ENCODE results near the gene INTU. TPM values are rescaled to one million over a fixed set of nuclear protein-coding genes. Genes with fewer than 3 reads are reported as not detected.

The INTU gene
- total RNA-seq, 1 experiment from 2014 or later: 3.7 TPM

GRCh38 chr4:127622921-127623796 lies 9.6 kb upstream of the INTU start:
- CTCF ChIA-PET: interaction anchor here (1.5 kb wide), 1 partner anchor 110 kb away, joined by 3 read pairs; no protein-coding TSS in a partner anchor
- TF ChIP-seq CTCF (IDR thresholded peaks at IDR 0.05) (peak; percentile 59), REST (IDR thresholded peaks at IDR 0.05; ENCODE audit: insufficient read depth in 1 of 2, low read depth in 2 of 2, low read length in 1 of 2) (no peak), POLR2AphosphoS5 (IDR thresholded peaks at IDR 0.05; ENCODE audit: low read depth, low read length) (no peak)

GRCh38 chr4:127623797-127624083 lies 9.0 kb upstream of the INTU start:
- H3K27me3 ChIP-seq (ENCODE audit: control insufficient read depth, insufficient read depth, low read length): peaks cover 3% of the 10 kb centered on the region; the same call in 1 of the 2 replicates
- no TSS peak for BruUV-seq (replicated peaks)
- H3K4me1 ChIP-seq (ENCODE audit: control insufficient read depth, insufficient read depth, low read length): no peaks in the 10 kb centered on the region
- intact Hi-C loops (cut with micrococcal nuclease; ENCODE audit: unreplicated experiment): no loop called here
- no peaks in the 10 kb centered on the region for H3K36me3 ChIP-seq (ENCODE audit: control insufficient read depth, insufficient read depth, low read length)
- ChIA-PET POLR2A (no interaction called here), CTCF (interaction anchor here (0.7 to 1.5 kb wide), 2 partner anchors 109 to 139 kb away, joined by 3 to 4 read pairs; no protein-coding TSS in a partner anchor)
- DNase-seq (ENCODE audit: low read depth, low spot score): no peak
- in situ Hi-C loops (cut with HindIII; ENCODE audit: low pct_unique_long_range_greater_than_20kb, low sequenced_read_pairs): no loop called here
- H3K4me3 ChIP-seq (ENCODE audit: low read depth in 2 of 2, low read length in 2 of 2): peak overlapping the region; percentile 51 to 68
- no peak for ATAC-seq
- TF ChIP-seq POLR2AphosphoS5 (IDR thresholded peaks at IDR 0.05; ENCODE audit: low read depth, low read length): no peak
- no peak for TF ChIP-seq TCF7L2 (IDR thresholded peaks at IDR 0.05; ENCODE audit: low read depth, low read length)
- TF ChIP-seq SIN3A (IDR thresholded peaks at IDR 0.05; ENCODE audit: borderline replicate concordance, insufficient read depth, low read depth, low read length): no peak
- TF ChIP-seq REST (IDR thresholded peaks at IDR 0.05; ENCODE audit: insufficient read depth in 1 of 2, low read depth in 2 of 2, low read length in 1 of 2): no peak
- TF ChIP-seq CTCF (IDR thresholded peaks at IDR 0.05): no peak
- H3K9me3 ChIP-seq (ENCODE audit: control insufficient read depth, insufficient read depth, low read depth, low read length): no peaks in the 10 kb centered on the region
- no peak overlapping the region for H3K27ac ChIP-seq (ENCODE audit: low read length)

More at GRCh38 chr4:127622921-127623796, 9.6 kb upstream of the INTU start:
- Histone ChIP-seq H3K27ac (ENCODE audit: low read length) (no peak overlapping the region), H3K36me3 (ENCODE audit: control insufficient read depth, insufficient read depth, low read length) (no peaks in the 10 kb centered on the region), H3K4me3 (ENCODE audit: low read depth in 2 of 2, low read length in 2 of 2) (peak overlapping the region; percentile 51 to 68), H3K9me3 (ENCODE audit: control insufficient read depth, insufficient read depth, low read depth, low read length) (no peaks in the 10 kb centered on the region), H3K27me3 (ENCODE audit: control insufficient read depth, insufficient read depth, low read length) (peaks cover 3% of the 10 kb centered on the region; the same call in 1 of the 2 replicates), H3K4me1 (ENCODE audit: control insufficient read depth, insufficient read depth, low read length) (no peaks in the 10 kb centered on the region)
- intact Hi-C loops (cut with micrococcal nuclease; ENCODE audit: unreplicated experiment) (no loop called here), in situ Hi-C loops (cut with HindIII; ENCODE audit: low pct_unique_long_range_greater_than_20kb, low sequenced_read_pairs) (no loop called here)
- POLR2A ChIA-PET: no interaction called here
- ATAC-seq (peak; percentile 99), DNase-seq (ENCODE audit: low read depth, low spot score) (no peak)
- no TSS peak for BruUV-seq (replicated peaks)

Measured in Panc1 (cell line).